Thyroid gland (tissue), 4 donors: ENCODE data around the gene VASN.

Experiments used
- CTCF ChIP-seq, 6 experiments: fragments of 200-600 bp in 3 of 6; fragments of 450-650 bp in 3 of 6; sonication (generic) in 3 of 6; IDR thresholded peaks; one replicate each; pipeline ENCODE4 v1.5.1; 2016 to 2019; ENCODE audit warnings: antibody characterized with exemption in 6 of 6, mild to moderate bottlenecking in 2 of 6, inconsistent platforms in 1 of 6, moderate library complexity in 1 of 6
- POLR2A ChIP-seq, 2 donors: fragments of 450-650 bp; IDR thresholded peaks; one replicate each; pipeline ENCODE4 v1.6.1; 2017; ENCODE audit warnings: antibody characterized with exemption in 2 of 2, mild to moderate bottlenecking in 2 of 2, moderate library complexity in 1 of 2

GRCh38 chr16:4337540-4338088, 34.0 kb upstream of the VASN start:
- TF ChIP-seq CTCF (IDR thresholded peaks at IDR 0.05) (no peak), POLR2A (IDR thresholded peaks at IDR 0.05) (no peak)
